Bronchial epithelial cell (primary cell): ENCODE measurements around the gene MAP1LC3C. TPM values are rescaled to one million over a fixed set of nuclear protein-coding genes. Genes with fewer than 3 reads are reported as not detected.

Experiments
- DNase-seq: peaks from one replicate; pipeline ENCODE4 v3.0.0-alpha.2; 2010; ENCODE audit warnings: low read depth
- FAIRE-seq: peaks from 2 replicates; lab custom pipeline; 2011; peaks lifted over from hg19 to GRCh38; lab: Jason Lieb, UNC
- H3K27me3 ChIP-seq: 2 replicates; pipeline ENCODE4 v1.5.1; 2011; ENCODE audit warnings: low read length; ENCODE audit not compliant: control insufficient read depth, insufficient read depth
- H3K36me3 ChIP-seq: 2 replicates; pipeline ENCODE4 v1.5.1; 2011; ENCODE audit warnings: low read length; ENCODE audit not compliant: control insufficient read depth, insufficient read depth
- H3K4me3 ChIP-seq: 2 replicates; pipeline ENCODE4 v1.5.1; 2011; ENCODE audit warnings: mild to moderate bottlenecking, low read depth, low read length, control low read depth
- CTCF ChIP-seq: IDR thresholded peaks from 2 replicates; pipeline ENCODE4 v1.5.1; 2011; ENCODE audit warnings: mild to moderate bottlenecking, moderate library complexity, low read length, control low read depth, inconsistent platforms; ENCODE audit not compliant: insufficient read depth, severe bottlenecking
- total RNA-seq: library from RNA; depleted of rRNA; stranded (reverse); fragments of >200 nt; gene quantifications from 2 replicates; pipeline ENCODE4 v1.2.1, GENCODE V29; 2014

The MAP1LC3C gene
- total RNA-seq, 1 donor from 2014 or later = not detected

DNA sequence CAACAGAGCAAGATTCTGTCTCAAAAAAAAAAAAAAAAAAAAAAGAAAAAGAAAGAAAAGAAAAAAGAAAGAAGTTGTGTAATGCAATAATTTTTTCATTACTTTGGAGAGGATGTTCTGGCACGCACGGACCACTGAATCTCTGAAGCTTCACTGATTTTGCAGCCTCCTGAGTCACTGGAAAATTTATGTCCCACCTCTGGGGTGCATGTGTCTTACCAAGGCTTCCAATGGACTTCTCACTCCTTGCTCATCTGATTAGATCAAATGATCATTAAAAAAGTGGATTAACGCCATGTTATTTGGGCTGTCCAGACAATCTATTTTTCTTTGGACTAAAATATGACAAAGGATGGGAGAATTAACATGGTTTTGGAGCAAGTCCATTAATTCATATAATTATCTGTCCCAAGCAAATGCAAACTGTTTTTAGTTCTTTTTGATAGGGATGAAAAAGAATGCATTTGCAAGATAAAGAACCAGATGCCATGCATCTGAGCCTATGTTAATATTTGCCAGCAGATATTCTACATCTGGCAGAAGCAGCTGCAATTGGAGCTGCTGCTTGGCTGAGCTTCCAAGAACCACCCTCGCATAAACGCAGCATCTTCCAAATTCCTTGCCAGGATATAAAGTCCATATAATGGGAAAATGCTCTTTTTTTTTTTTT lies 10.1 kb upstream of the MAP1LC3C start:
- no peak for DNase-seq
- no peak for FAIRE-seq

GRCh38 chr1:242006976-242007375 lies 8.1 kb upstream of the MAP1LC3C start:
- FAIRE-seq = no peak
- Histone ChIP-seq H3K4me3 (no peak overlapping the region), H3K27me3 (no peaks in the 10 kb centered on the region), H3K36me3 (no peaks in the 10 kb centered on the region)
- TF ChIP-seq CTCF = no peak
- no peak for DNase-seq

More for the DNA sequence above, 10.1 kb upstream of the MAP1LC3C start:
- TF ChIP-seq CTCF = no peak
- Histone ChIP-seq H3K36me3 (no peaks in the 10 kb centered on the region), H3K27me3 (no peaks in the 10 kb centered on the region), H3K4me3 (no peak overlapping the region)

DNA sequence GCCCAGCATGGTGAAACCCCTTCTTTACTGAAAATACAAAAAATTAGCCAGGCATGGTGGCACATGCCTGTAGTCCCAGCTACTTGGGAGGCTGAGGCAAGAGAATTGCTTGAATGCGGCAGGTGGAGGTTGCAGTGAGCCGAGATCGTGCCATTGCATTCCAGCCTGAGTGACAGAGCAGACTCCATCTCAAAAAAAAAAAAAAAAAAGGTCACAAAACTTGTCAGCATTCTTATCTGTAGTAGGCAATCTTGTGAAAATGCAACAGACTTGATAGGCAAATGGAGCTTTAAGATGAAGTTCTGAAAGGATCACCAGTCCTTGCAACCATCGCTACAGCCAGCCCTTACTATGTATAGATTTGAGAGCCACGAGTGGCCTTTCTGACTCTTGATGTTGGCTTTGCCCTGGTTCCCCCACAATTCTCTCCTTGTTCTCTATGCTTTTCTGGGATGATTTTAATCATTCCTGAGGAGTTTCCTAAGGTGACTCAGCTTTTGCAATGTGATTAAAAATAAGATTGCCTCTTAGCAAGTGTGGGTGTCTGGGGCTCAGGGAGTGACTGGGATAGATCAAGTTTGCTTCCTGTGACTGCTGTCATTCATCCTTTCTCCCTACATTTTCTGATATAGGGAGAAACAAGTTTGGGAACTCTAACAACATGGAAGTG lies 7.1 kb upstream of the MAP1LC3C start:
- FAIRE-seq (no peak), DNase-seq (no peak)
- TF ChIP-seq CTCF = no peak
- Histone ChIP-seq H3K27me3 (no peaks in the 10 kb centered on the region), H3K36me3 (no peaks in the 10 kb centered on the region), H3K4me3 (no peak overlapping the region)

GRCh38 chr1:242004751-242005495 lies 6.0 kb upstream of the MAP1LC3C start:
- H3K4me3 ChIP-seq = no peak overlapping the region
- H3K27me3 ChIP-seq = no peaks in the 10 kb centered on the region
- no peak for TF ChIP-seq CTCF
- FAIRE-seq = no peak
- no peaks in the 10 kb centered on the region for H3K36me3 ChIP-seq
- DNase-seq = no peak

DNA sequence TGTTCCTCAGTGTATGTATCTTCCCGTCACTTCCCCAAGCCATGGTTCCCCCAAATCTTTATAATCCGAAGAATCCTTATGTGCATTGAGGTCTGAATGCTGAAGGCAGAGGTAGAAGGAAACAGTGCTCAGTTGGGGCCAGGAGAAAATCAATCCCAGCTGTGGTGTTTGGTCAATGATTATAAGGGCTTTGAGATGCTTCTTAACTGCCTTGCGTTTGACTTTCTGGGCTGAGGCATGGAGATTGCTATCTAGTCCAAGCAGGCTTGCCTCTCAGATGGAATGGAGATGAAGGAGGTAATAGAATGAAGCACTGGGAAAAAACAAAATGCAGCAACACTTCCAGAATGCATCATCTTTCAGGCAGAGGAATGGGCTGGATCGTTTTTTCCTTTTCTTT lies 3.6 kb upstream of the MAP1LC3C start:
- Histone ChIP-seq H3K36me3 (no peaks in the 10 kb centered on the region), H3K27me3 (no peaks in the 10 kb centered on the region), H3K4me3 (no peak overlapping the region)
- FAIRE-seq (no peak), DNase-seq (no peak)
- TF ChIP-seq CTCF = no peak
